HepG2 (cell line): ENCODE results near the gene OR2B2. TPM values are rescaled to one million over a fixed set of nuclear protein-coding genes. Genes with fewer than 3 reads are reported as not detected.

ENCODE experiments used
- ATF3 ChIP-seq: sonication (generic); formaldehyde crosslinking; IDR thresholded peaks from 2 replicates; pipeline ENCODE4 v1.4.0; 2020; ENCODE audit warnings: missing genetic modification reagents
- FOXA3 ChIP-seq: IDR thresholded peaks from 2 replicates; pipeline ENCODE4 v1.6.1; 2016; ENCODE audit warnings: missing genetic modification reagents, missing compliant biosample characterization
- FOXK2 ChIP-seq: fragments of 450-650 bp; IDR thresholded peaks from 2 replicates; pipeline ENCODE4 v1.6.1; 2016
- HBP1 ChIP-seq: IDR thresholded peaks from 2 replicates; pipeline ENCODE4 v1.6.1; 2016; ENCODE audit warnings: low read depth, control low read depth
- KDM6A ChIP-seq: IDR thresholded peaks from 2 replicates; pipeline ENCODE4 v1.6.1; 2016; ENCODE audit warnings: low read depth
- KLF6 ChIP-seq: IDR thresholded peaks from 2 replicates; pipeline ENCODE4 v1.8.0; 2016; ENCODE audit warnings: missing biosample characterization, missing genetic modification reagents
- MAFF ChIP-seq: IDR thresholded peaks from 2 replicates; pipeline ENCODE4 v1.6.1; 2011; ENCODE audit warnings: low read depth, low read length, improper control_type of control experiment
- POLR2AphosphoS5 ChIP-seq: IDR thresholded peaks from 2 replicates; pipeline ENCODE4 v1.6.1; 2012; ENCODE audit warnings: low read depth, low read length
- PPARG ChIP-seq: conservative IDR thresholded peaks from 2 replicates; pipeline ENCODE4 v1.6.1; 2016; ENCODE audit warnings: missing biosample characterization, missing genetic modification reagents
- SATB2 ChIP-seq: sonication (generic); formaldehyde crosslinking; IDR thresholded peaks from 2 replicates; pipeline ENCODE4 v1.5.0; 2020; ENCODE audit warnings: missing genetic modification reagents
- SMAD9 ChIP-seq: sonication (generic); formaldehyde crosslinking; IDR thresholded peaks from 2 replicates; pipeline ENCODE4 v1.5.1; 2020; ENCODE audit warnings: mild to moderate bottlenecking, missing genetic modification reagents
- SNAPC4 ChIP-seq: sonication (generic); formaldehyde crosslinking; IDR thresholded peaks from 2 replicates; pipeline ENCODE4 v1.4.0; 2020; ENCODE audit warnings: mild to moderate bottlenecking, missing genetic modification reagents
- ZFYVE20 ChIP-seq: sonication (generic); formaldehyde crosslinking; IDR thresholded peaks from 2 replicates; pipeline ENCODE4 v1.8.0; 2023; ENCODE audit warnings: low read depth, mild to moderate bottlenecking, moderate library complexity, missing genetic modification reagents, borderline replicate concordance
- ZHX1 ChIP-seq: sonication (generic); formaldehyde crosslinking; IDR thresholded peaks from 2 replicates; pipeline ENCODE4 v1.8.1; 2022; ENCODE audit warnings: low read depth, mild to moderate bottlenecking, missing genetic modification reagents
- ZNF567 ChIP-seq: sonication (generic); formaldehyde crosslinking; IDR thresholded peaks from 2 replicates; pipeline ENCODE4 v1.8.1; 2023; ENCODE audit warnings: mild to moderate bottlenecking, missing genetic modification reagents, borderline replicate concordance
- ZNF704 ChIP-seq: sonication (generic); formaldehyde crosslinking; IDR thresholded peaks from 2 replicates; pipeline ENCODE4 v1.8.1; 2023; ENCODE audit warnings: mild to moderate bottlenecking, inconsistent platforms, moderate library complexity, missing genetic modification reagents, borderline replicate concordance
- ZNF713 ChIP-seq: sonication (generic); formaldehyde crosslinking; IDR thresholded peaks from 2 replicates; pipeline ENCODE4 v1.4.0; 2020; ENCODE audit warnings: mild to moderate bottlenecking, missing genetic modification reagents
- ZNF788 ChIP-seq: sonication (generic); formaldehyde crosslinking; IDR thresholded peaks from 2 replicates; pipeline ENCODE4 v1.5.0; 2020; ENCODE audit warnings: mild to moderate bottlenecking, missing genetic modification reagents, borderline replicate concordance
- ZSCAN20 ChIP-seq: sonication (generic); formaldehyde crosslinking; IDR thresholded peaks from 2 replicates; pipeline ENCODE4 v1.4.0; 2020; ENCODE audit warnings: missing genetic modification reagents, mild to moderate bottlenecking, borderline replicate concordance
- polyA plus RNA-seq, 8 experiments: library from polyadenylated mRNA; depleted of rRNA in 3 of 8; stranded (reverse) in 7 of 8; unstranded in 1 of 8; fragments of >200 nt; fragmentation: Illumina TruSeq in 4 of 8; extraction: Trizol in 4 of 8; gene quantifications; 2 replicates each; pipeline versions ENCODE4 v1.2.1 to v1.2.3, GENCODE V29; 2011 to 2016; ENCODE audit warnings: low read depth in 4 of 8, missing spikeins in 1 of 8, mixed read lengths in 1 of 8; ENCODE audit not compliant: insufficient read depth in 1 of 8
- total RNA-seq, 5 experiments: library from RNA; depleted of rRNA; stranded (reverse); fragments of >200 nt; fragmentation: Illumina TruSeq; extraction: Trizol; gene quantifications; 2 replicates each; pipeline ENCODE4 v1.2.3, GENCODE V29; 2016; ENCODE audit warnings: low read depth in 1 of 5

The OR2B2 gene
- total and polyA plus RNA-seq, 2 of the 13 experiments (the other 11 are each of a cell fraction or from before 2014, with no cell fraction given), result not detected

- no peak for TF ChIP-seq ZFYVE20 (CRISPR knock-in tag)
- TF ChIP-seq KDM6A (CRISPR knock-in tag), result no peak
- TF ChIP-seq HBP1 (CRISPR knock-in tag), result no peak
- TF ChIP-seq SATB2 (CRISPR knock-in tag), result no peak
- no peak for TF ChIP-seq ZSCAN20
- TF ChIP-seq ZNF788 (CRISPR knock-in tag), result no peak
- no peak for TF ChIP-seq ZNF713 (CRISPR knock-in tag)
- TF ChIP-seq FOXA3 (CRISPR knock-in tag), result no peak
- no peak for TF ChIP-seq ZHX1 (CRISPR knock-in tag)
- TF ChIP-seq ZNF704 (CRISPR knock-in tag), result no peak
- TF ChIP-seq POLR2AphosphoS5, result peak; percentile 47; the same call in 1 of the 2 replicates
- no peak for TF ChIP-seq ZNF567 (CRISPR knock-in tag)
- TF ChIP-seq FOXK2, result no peak
- no peak for TF ChIP-seq SNAPC4 (CRISPR knock-in tag)
- TF ChIP-seq KLF6 (CRISPR knock-in tag), result no peak
- TF ChIP-seq SMAD9, result no peak
- TF ChIP-seq PPARG (CRISPR knock-in tag), result no peak
- TF ChIP-seq ATF3, result no peak
- TF ChIP-seq MAFF, result no peak
Measured at GRCh38 chr6:27864906-27865849, 47.0 kb downstream of the OR2B2 start (continued).
